ENCODE results near the gene MSRB1. TPM values are rescaled to one million over a fixed set of nuclear protein-coding genes. Genes with fewer than 3 reads are reported as not detected.

Gene MSRB1
- total and polyA plus RNA-seq, 2 of the 13 experiments (the other 11 are each of a cell fraction or from before 2014, with no cell fraction given): 32.1 to 75.4 TPM

GRCh38 chr16:1964506-1965395, 21.8 kb upstream of the MSRB1 start, which contains the start of gene RPS2 (continued):
- TF ChIP-seq, protein P1, sequence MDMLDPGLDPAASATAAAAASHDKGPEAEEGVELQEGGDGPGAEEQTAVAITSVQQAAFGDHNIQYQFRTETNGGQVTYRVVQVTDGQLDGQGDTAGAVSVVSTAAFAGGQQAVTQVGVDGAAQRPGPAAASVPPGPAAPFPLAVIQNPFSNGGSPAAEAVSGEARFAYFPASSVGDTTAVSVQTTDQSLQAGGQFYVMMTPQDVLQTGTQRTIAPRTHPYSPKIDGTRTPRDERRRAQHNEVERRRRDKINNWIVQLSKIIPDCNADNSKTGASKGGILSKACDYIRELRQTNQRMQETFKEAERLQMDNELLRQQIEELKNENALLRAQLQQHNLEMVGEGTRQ (IDR thresholded peaks at IDR 0.05; ENCODE audit: low read depth, low read length): no peak
- TF ChIP-seq, protein P1 (CRISPR knock-in tag; IDR thresholded peaks at IDR 0.05; ENCODE audit: borderline replicate concordance): 0 out of 2 replicates have a peak, but pooled peaks have one; percentile 32
- TF ChIP-seq ZNF678 (CRISPR knock-in tag; IDR thresholded peaks at IDR 0.05): no peak
- TF ChIP-seq TFE3 (CRISPR knock-in tag; IDR thresholded peaks at IDR 0.05): peak; percentile 65
- TF ChIP-seq JUNB (CRISPR knock-in tag; IDR thresholded peaks at IDR 0.05; ENCODE audit: borderline replicate concordance): no peak
- TF ChIP-seq ZNF788 (CRISPR knock-in tag; IDR thresholded peaks at IDR 0.05; ENCODE audit: borderline replicate concordance): peak; percentile 75; the same call in 1 of the 2 replicates
- TF ChIP-seq NR2C2 (CRISPR knock-in tag; IDR thresholded peaks at IDR 0.05; ENCODE audit: borderline replicate concordance): peak; percentile 33; the same call in 1 of the 2 replicates
- TF ChIP-seq ELF3 (CRISPR knock-in tag; IDR thresholded peaks at IDR 0.05): peak; percentile 74
- TF ChIP-seq ZNF3 (CRISPR knock-in tag; IDR thresholded peaks at IDR 0.05): no peak
- no peak for TF ChIP-seq ZNF326 (CRISPR knock-in tag; IDR thresholded peaks at IDR 0.05; ENCODE audit: borderline replicate concordance)
- TF ChIP-seq ATF7-NPFF (CRISPR knock-in tag; IDR thresholded peaks at IDR 0.05; ENCODE audit: low read depth): peak; percentile 84
- no peak for TF ChIP-seq ZNF562 (CRISPR knock-in tag; IDR thresholded peaks at IDR 0.05; ENCODE audit: borderline replicate concordance)
- no peak for TF ChIP-seq ZNF354B (CRISPR knock-in tag; IDR thresholded peaks at IDR 0.05)
- no peak for TF ChIP-seq ZSCAN22 (CRISPR knock-in tag; IDR thresholded peaks at IDR 0.05)
- TF ChIP-seq FOXA1 (IDR thresholded peaks at IDR 0.05): no peak
- TF ChIP-seq FOXA1 (CRISPR knock-in tag; IDR thresholded peaks at IDR 0.05): no peak
- no peak for TF ChIP-seq ZBTB8A (CRISPR knock-in tag; IDR thresholded peaks at IDR 0.05; ENCODE audit: borderline replicate concordance, low read depth)
- TF ChIP-seq NR1H2 (CRISPR knock-in tag; IDR thresholded peaks at IDR 0.05; ENCODE audit: borderline replicate concordance, low read depth): 0 out of 2 replicates have a peak, but pooled peaks have one; percentile 19
- peak; percentile 77 for TF ChIP-seq BRD4 (CRISPR knock-in tag; IDR thresholded peaks at IDR 0.05)
- peak; percentile 69 for TF ChIP-seq ZNF33A (CRISPR knock-in tag; IDR thresholded peaks at IDR 0.05; ENCODE audit: borderline replicate concordance)
- TF ChIP-seq CEBPB (IDR thresholded peaks at IDR 0.05; ENCODE audit: borderline replicate concordance, low read depth, low read length): no peak
- TF ChIP-seq TMF1 (CRISPR knock-in tag; IDR thresholded peaks at IDR 0.05; ENCODE audit: low read depth): no peak; the same call in 1 of the 2 replicates
- TF ChIP-seq, protein P2, sequence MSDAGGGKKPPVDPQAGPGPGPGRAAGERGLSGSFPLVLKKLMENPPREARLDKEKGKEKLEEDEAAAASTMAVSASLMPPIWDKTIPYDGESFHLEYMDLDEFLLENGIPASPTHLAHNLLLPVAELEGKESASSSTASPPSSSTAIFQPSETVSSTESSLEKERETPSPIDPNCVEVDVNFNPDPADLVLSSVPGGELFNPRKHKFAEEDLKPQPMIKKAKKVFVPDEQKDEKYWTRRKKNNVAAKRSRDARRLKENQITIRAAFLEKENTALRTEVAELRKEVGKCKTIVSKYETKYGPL (CRISPR knock-in tag; IDR thresholded peaks at IDR 0.05): 0 out of 2 replicates have a peak, but pooled peaks have one; percentile 54

All from HepG2 (cell line).